Measurements from ENCODE around the gene EIF1AX. TPM values are rescaled to one million over a fixed set of nuclear protein-coding genes. Genes with fewer than 3 reads are reported as not detected.
"Not testable (repeated sequence)": the region's sequence is repeated elsewhere in the genome, so short reads cannot be mapped to it uniquely, and the experiment has no call there.

Gene EIF1AX
- polyA plus RNA-seq, 1 of the 3 experiments (the other 2 are of a cell fraction): 18.2 TPM

DNA sequence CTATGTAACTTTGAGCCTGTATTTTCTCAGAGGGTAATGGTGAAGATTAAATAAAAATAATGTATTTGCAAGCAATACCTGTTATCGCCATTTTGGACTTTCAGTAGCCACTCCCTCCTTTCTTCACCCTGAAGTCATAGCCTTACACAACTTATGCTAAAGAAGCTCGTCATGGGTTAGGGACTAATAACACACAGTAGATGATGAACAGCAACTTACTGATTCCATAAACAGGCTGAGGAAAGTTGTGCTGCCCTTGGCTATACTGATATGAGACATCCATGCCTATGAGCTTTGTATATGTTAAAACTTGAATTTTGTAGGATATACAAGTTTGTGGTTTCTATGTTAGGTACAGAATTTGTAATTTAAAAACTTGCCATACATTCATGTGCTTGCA lies 31.7 kb upstream of the EIF1AX start:
- Histone ChIP-seq H3K9me2 (no peaks in the 10 kb centered on the region), H3K79me2 (ENCODE audit: insufficient read depth) (no peaks in the 10 kb centered on the region), H4K20me1 (ENCODE audit: insufficient read depth) (no peaks in the 10 kb centered on the region), H3K4me1 (ENCODE audit: control insufficient read depth in 1 of 2, insufficient read depth in 2 of 2, low read depth in 1 of 2, low read length in 1 of 2) (no peaks in the 10 kb centered on the region), H3K4me2 (no peak overlapping the region), H3K4me3 (ENCODE audit: low read depth in 2 of 2, low read length in 1 of 2) (no peak overlapping the region), H2AFZ (ENCODE audit: low read depth) (no peak overlapping the region), H3K9me3 (no peaks in the 10 kb centered on the region), H3K27me3 (ENCODE audit: insufficient read depth) (no peaks in the 10 kb centered on the region), H3K27ac (ENCODE audit: low read depth in 2 of 2, low read length in 1 of 2) (no peak overlapping the region), H3K9ac (no peak overlapping the region), H3K36me3 (replicated peaks in 1 of 2; ENCODE audit: control insufficient read depth in 1 of 2, insufficient read depth in 2 of 2, low read length in 1 of 2) (peaks cover 30 to 44% of the 10 kb centered on the region in 2 experiments), H3F3A (replicated peaks; ENCODE audit: insufficient read depth) (no peaks in the 10 kb centered on the region)
- WGBS (ENCODE audit: low lambda C conversion rate): 55% methylated on average over 2 of the region's 2 CpGs
- ChIA-PET CTCF (no interaction called here), POLR2A (no interaction called here)
- DNase-seq: no peak
- no peak for TF ChIP-seq POLR2AphosphoS5 (IDR thresholded peaks at IDR 0.05; ENCODE audit: low read depth, low read length)
- TF ChIP-seq NRF1 (IDR thresholded peaks at IDR 0.05; ENCODE audit: low read depth, low read length): no peak
- TF ChIP-seq SIN3A (IDR thresholded peaks at IDR 0.05; ENCODE audit: borderline replicate concordance, low read depth, low read length): no peak
- TF ChIP-seq EP300 (IDR thresholded peaks at IDR 0.05; ENCODE audit: borderline replicate concordance in 1 of 2, low read depth in 1 of 2, low read length in 1 of 2): no peak
- no peak for TF ChIP-seq CHD2 (IDR thresholded peaks at IDR 0.05; ENCODE audit: low read length, partially characterized antibody)
- no peak for TF ChIP-seq FOSL2 (IDR thresholded peaks at IDR 0.05; ENCODE audit: borderline replicate concordance, low read depth)
- TF ChIP-seq GATA2 (CRISPR knock-in tag; IDR thresholded peaks at IDR 0.05): no peak
- TF ChIP-seq FOXM1 (IDR thresholded peaks at IDR 0.05; ENCODE audit: low read depth): no peak
- no peak for TF ChIP-seq NFIC (IDR thresholded peaks at IDR 0.05; ENCODE audit: borderline replicate concordance)
- no peak for TF ChIP-seq RCOR1 (IDR thresholded peaks at IDR 0.05; ENCODE audit: low read length)
- TF ChIP-seq RFX5 (IDR thresholded peaks at IDR 0.05; ENCODE audit: low read length): no peak
- TF ChIP-seq, protein P1, sequence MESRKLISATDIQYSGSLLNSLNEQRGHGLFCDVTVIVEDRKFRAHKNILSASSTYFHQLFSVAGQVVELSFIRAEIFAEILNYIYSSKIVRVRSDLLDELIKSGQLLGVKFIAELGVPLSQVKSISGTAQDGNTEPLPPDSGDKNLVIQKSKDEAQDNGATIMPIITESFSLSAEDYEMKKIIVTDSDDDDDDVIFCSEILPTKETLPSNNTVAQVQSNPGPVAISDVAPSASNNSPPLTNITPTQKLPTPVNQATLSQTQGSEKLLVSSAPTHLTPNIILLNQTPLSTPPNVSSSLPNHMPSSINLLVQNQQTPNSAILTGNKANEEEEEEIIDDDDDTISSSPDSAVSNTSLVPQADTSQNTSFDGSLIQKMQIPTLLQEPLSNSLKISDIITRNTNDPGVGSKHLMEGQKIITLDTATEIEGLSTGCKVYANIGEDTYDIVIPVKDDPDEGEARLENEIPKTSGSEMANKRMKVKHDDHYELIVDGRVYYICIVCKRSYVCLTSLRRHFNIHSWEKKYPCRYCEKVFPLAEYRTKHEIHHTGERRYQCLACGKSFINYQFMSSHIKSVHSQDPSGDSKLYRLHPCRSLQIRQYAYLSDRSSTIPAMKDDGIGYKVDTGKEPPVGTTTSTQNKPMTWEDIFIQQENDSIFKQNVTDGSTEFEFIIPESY (IDR thresholded peaks at IDR 0.05; ENCODE audit: borderline replicate concordance, low read depth): no peak
- TF ChIP-seq ELF1 (IDR thresholded peaks at IDR 0.05): no peak

DNA sequence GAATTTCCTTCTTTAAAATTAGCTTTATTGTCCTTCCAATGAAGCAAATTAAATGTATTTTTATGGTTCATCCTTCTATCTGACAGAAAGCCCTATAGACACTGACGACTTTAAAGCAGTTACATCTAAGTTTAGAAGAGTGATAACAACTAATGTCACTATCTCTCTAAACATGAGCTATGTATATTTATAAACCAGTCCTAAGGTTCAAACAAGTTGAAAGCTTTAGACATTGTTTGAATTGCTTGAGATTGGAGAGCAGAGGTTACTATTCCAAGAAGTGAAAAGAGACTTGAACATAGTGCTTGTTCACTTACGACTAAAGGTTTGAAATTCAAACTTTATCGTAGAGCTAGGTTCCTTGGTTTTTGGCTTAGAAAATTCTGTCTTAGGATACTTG lies 30.2 kb upstream of the EIF1AX start:
- no peaks in the 10 kb centered on the region for H3K9me3 ChIP-seq
- TF ChIP-seq NFIC (IDR thresholded peaks at IDR 0.05; ENCODE audit: borderline replicate concordance) (no peak), ELF1 (IDR thresholded peaks at IDR 0.05) (no peak), YY1 (IDR thresholded peaks at IDR 0.05; ENCODE audit: low read depth) (no peak), TAF1 (IDR thresholded peaks at IDR 0.05; ENCODE audit: borderline replicate concordance, low read depth, low read length) (no peak), SIN3A (IDR thresholded peaks at IDR 0.05; ENCODE audit: borderline replicate concordance, low read depth, low read length) (no peak), FOXM1 (IDR thresholded peaks at IDR 0.05; ENCODE audit: low read depth) (no peak), RAD21 (IDR thresholded peaks at IDR 0.05; ENCODE audit: low read length) (no peak), NRF1 (IDR thresholded peaks at IDR 0.05; ENCODE audit: low read depth, low read length) (no peak), MXI1 (IDR thresholded peaks at IDR 0.05; ENCODE audit: low read depth, low read length) (no peak), JUND (IDR thresholded peaks at IDR 0.05) (no peak), MEF2A (IDR thresholded peaks at IDR 0.05; ENCODE audit: borderline replicate concordance, low read depth) (no peak), GABPA (IDR thresholded peaks at IDR 0.05; ENCODE audit: low read depth) (no peak), TCF12 (IDR thresholded peaks at IDR 0.05) (no peak)
- TF ChIP-seq, protein P2, sequence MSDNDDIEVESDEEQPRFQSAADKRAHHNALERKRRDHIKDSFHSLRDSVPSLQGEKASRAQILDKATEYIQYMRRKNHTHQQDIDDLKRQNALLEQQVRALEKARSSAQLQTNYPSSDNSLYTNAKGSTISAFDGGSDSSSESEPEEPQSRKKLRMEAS (IDR thresholded peaks at IDR 0.05; ENCODE audit: low read depth): no peak
- TF ChIP-seq, protein P3, sequence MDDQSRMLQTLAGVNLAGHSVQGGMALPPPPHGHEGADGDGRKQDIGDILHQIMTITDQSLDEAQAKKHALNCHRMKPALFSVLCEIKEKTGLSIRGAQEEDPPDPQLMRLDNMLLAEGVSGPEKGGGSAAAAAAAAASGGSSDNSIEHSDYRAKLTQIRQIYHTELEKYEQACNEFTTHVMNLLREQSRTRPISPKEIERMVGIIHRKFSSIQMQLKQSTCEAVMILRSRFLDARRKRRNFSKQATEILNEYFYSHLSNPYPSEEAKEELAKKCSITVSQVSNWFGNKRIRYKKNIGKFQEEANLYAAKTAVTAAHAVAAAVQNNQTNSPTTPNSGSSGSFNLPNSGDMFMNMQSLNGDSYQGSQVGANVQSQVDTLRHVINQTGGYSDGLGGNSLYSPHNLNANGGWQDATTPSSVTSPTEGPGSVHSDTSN (IDR thresholded peaks at IDR 0.05): no peak
- no peaks in the 10 kb centered on the region for H3K79me2 ChIP-seq (ENCODE audit: insufficient read depth)
- no peaks in the 10 kb centered on the region for H3K4me1 ChIP-seq (ENCODE audit: control insufficient read depth in 1 of 2, insufficient read depth in 2 of 2, low read depth in 1 of 2, low read length in 1 of 2)
- H3K9me2 ChIP-seq: no peaks in the 10 kb centered on the region
- no peaks in the 10 kb centered on the region for H4K20me1 ChIP-seq (ENCODE audit: insufficient read depth)
- CTCF ChIA-PET: no interaction called here
- no peaks in the 10 kb centered on the region for H3K27me3 ChIP-seq (ENCODE audit: insufficient read depth)
- POLR2A ChIA-PET: no interaction called here
- no peaks in the 10 kb centered on the region for H3F3A ChIP-seq (replicated peaks; ENCODE audit: insufficient read depth)
- no peak overlapping the region for H3K9ac ChIP-seq
- peaks cover 33 to 34% of the 10 kb centered on the region in 2 experiments for H3K36me3 ChIP-seq (replicated peaks in 1 of 2; ENCODE audit: control insufficient read depth in 1 of 2, insufficient read depth in 2 of 2, low read length in 1 of 2)
- no peak for DNase-seq
- no peak overlapping the region for H3K27ac ChIP-seq (ENCODE audit: low read depth in 2 of 2, low read length in 1 of 2)
- WGBS (ENCODE audit: low lambda C conversion rate): 51% methylated on average over 3 of the region's 3 CpGs
- no peak overlapping the region for H3K4me2 ChIP-seq
- H3K4me3 ChIP-seq (ENCODE audit: low read depth in 2 of 2, low read length in 1 of 2): no peak overlapping the region
- H2AFZ ChIP-seq (ENCODE audit: low read depth): no peak overlapping the region

DNA sequence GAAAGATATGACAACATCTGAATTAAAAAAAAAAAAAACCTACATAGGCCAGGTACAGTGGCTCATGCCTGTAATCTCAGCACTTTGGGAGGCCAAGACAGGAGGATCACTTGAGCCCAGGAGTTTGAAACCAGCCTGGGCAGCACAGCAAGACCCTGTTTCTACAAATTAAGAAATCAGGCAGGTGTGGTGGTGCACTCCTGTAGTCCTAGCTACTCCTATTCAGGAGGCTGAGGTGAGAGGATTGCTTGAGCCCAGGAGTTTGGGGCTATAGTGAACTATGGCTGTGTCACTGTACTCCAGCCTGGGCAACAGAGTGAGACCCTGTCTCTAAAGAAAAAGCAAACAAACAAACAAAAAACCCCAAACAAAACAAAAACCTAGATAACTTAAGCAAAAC lies 20.9 kb upstream of the EIF1AX start:
- H3K27me3 ChIP-seq (ENCODE audit: insufficient read depth); H3F3A ChIP-seq (replicated peaks; ENCODE audit: insufficient read depth); H3K9ac ChIP-seq; H3K4me2 ChIP-seq; POLR2A ChIA-PET; H3K27ac ChIP-seq (ENCODE audit: low read depth in 2 of 2, low read length in 1 of 2); H3K79me2 ChIP-seq (ENCODE audit: insufficient read depth); H4K20me1 ChIP-seq (ENCODE audit: insufficient read depth); H3K9me2 ChIP-seq; CTCF ChIA-PET; H2AFZ ChIP-seq (ENCODE audit: low read depth); H3K9me3 ChIP-seq; DNase-seq; H3K4me1 ChIP-seq (ENCODE audit: control insufficient read depth in 1 of 2, insufficient read depth in 2 of 2, low read depth in 1 of 2, low read length in 1 of 2); H3K4me3 ChIP-seq (ENCODE audit: low read depth in 2 of 2, low read length in 1 of 2): not testable (repeated sequence)
- H3K36me3 ChIP-seq (replicated peaks in 1 of 2; ENCODE audit: control insufficient read depth in 1 of 2, insufficient read depth in 2 of 2, low read length in 1 of 2): peaks cover 11 to 26% of the 10 kb centered on the region in 2 experiments
